CD4-positive, alpha-beta T cell treated with Interferon alpha-2 for 1 hour (primary cell): ENCODE results near the gene C1QTNF3.
A peak's percentile ranks its signal among the peaks of the same experiment; 100 is the strongest.
"Not testable (repeated sequence)": the region's sequence is repeated elsewhere in the genome, so short reads cannot be mapped to it uniquely, and the experiment has no call there.

Experiments
- DNase-seq, 2 donors: peaks; one replicate each; pipeline ENCODE4 v3.0.0-alpha.2; 2020 to 2022

Gene C1QTNF3

DNA sequence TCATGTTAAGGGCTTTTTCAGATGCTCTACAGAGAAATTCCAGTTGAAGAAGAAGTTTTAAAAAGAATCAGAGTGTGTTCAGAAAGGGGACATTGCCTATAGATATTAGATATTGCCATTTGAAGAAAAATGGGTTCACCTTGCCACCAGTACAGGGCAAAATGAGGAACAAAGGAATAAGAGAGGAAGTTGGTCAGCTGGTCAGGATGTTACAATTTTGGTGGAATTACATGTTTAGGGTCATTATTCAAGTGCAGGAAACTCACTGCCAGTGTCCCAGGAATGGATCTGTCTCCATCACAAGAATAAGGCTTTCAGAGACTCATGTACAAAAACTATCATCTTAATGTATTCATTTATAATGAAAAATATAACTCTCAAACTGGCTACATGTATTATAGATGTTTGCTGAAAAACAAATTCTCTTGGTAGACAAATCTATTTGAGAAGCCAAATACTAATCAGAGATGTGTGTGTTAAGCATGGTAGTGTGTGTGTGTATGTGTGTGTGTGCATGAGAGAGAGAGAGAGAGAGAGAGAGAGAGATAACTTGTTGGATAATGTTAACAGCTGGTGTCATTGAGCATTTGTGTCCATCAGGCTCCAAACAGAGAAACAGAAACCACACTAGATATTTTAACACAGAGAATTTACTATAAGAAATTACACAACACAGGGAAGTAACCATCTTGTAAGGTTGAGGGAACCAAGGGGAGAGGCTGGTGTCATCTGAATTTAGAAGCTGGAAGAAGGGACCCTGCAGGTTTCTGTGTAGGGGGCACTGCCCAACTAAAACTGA, 5.0 kb upstream of the C1QTNF3 start:
- no peak for DNase-seq

GRCh38 chr5:34047143-34047542, 4.1 kb upstream of the C1QTNF3 start:
- no peak for DNase-seq

DNA sequence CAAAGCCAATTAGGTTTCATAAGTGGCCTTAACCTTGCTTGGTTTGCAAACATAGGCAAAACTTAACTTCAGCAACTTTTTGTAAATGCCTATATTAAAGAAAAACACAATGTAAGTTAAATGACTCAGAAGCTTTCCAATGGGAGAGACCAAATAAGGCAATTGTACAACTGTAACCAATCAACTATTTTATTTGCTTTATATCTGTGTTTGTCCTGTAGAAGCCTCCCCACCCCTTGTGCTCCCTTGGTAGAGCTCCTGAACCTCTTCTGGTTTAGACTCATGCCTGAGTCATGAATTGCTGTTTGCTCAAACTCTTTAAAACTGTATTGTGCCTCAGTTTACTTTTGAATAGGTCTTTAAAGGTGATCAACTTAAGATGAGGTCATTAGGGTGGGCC, 3.0 kb upstream of the C1QTNF3 start:
- DNase-seq = no peak

GRCh38 chr5:34045023-34045422, 2.0 kb upstream of the C1QTNF3 start:
- peak; percentile 3 to 4 for DNase-seq

DNA sequence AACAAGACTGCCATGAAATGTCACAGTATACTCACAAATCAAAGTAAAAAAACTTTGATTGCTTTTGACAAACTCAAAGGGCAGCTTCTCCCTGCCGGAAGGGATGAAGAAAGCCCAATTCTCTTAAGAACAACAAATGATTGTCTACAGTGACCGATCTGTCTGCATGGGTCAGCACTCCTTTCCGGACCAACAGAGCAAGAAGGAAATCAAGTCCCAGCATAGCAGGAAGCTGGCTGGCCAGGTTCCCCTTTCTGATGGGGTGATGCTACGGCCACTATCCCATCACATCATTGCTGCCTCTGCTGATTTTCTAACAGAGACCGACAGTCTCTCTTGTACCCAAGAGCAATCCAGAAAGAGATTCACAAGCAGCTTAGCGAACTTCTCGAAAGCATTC, 692 bp downstream of the C1QTNF3 start:
- no peak for DNase-seq

GRCh38 chr5:34041247-34041972, 1.6 kb downstream of the C1QTNF3 start:
- DNase-seq = no peak

DNA sequence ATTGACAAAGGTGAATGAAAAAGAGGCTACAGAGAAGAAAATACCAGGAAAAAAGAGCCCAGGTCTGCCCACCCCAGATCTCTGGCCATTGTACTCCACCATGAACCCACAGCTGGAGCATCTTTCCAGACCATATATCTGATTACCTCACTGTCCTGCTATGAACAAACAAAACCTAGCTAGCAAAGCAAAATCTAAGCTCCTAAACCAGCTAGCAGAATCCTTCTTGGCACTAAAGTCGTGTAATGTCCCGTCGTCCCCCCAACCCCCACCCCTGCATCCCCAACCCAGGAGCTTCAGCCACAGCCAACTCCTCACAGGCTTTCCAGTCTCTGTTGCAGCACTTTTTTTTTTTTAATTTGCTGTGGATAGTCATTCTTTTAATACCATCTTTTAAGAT, 2.5 kb downstream of the C1QTNF3 start:
- no peak for DNase-seq

DNA sequence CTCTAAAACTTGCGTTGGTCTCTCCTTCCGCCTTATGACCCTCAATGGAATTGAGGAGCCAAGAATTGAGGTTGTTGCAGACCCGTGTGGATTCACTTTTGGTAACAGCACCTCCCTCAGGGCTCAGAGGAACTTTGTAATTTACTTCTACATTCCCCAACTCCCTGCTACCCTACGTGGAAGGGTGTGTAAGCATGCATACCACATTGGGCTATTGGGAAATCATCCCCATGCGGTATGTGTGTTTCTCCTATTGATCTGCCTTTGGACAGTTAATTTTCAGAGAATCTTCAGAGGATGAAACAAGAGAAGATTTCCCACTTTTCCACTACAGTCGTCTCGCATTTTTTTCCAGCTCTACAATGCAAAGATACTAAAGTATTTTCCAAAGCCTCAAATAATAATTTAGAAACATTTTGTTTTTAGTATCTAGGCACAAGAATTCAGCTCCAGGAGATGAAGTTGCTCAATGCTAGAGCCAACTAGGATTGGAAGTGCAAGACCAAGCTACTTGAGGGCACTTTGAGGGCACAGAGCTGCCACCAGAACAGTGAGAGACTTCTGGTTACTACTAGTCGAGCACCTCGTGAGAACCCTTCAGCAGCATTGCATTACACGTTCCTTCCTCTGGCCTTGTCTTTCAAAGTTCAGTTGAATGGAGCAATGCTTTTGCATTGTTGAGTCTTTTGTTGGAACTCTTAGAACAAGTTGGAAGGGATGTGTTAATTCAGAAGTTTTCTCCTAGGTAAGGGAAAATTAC, 3.4 kb downstream of the C1QTNF3 start:
- DNase-seq = no peak

DNA sequence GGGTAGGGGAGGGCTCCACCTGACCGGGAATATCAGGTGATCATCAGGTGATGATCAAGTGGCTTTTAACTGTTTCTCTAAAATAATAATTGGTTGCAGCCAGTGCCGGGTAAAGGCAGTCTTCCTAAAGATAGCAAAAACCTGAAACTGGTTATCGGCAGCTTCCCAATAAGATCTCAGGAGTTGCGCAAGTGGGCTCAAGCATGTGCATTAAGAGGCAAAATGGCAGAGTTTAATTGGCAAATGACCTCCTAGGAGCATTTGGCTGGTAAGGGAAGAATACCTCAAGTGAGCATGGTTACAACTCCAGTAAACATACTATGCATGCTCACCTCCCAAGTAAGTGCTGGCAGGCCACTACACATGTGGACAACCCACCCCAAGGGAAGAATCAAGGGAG, 4.2 kb downstream of the C1QTNF3 start:
- no peak for DNase-seq

DNA sequence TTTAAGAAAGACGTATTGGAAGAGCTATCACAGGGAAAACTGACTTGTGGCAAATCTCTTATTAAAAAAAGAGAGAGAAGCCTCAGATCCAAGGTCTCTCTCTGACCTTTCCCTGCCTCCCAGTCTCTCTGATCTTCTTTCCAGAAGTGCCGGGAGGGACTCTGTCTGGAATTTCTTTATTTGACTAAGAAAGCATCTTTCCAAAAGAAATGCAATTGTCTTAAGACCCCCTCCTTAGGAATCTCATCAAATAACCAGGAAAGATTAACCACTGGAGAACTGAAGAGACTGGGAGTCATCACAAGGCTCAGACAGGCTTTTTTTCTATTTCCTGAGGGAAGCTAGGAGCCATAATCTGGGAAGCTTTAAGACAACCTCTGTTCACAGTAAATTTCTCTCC, 4.6 kb downstream of the C1QTNF3 start:
- no peak for DNase-seq

DNA sequence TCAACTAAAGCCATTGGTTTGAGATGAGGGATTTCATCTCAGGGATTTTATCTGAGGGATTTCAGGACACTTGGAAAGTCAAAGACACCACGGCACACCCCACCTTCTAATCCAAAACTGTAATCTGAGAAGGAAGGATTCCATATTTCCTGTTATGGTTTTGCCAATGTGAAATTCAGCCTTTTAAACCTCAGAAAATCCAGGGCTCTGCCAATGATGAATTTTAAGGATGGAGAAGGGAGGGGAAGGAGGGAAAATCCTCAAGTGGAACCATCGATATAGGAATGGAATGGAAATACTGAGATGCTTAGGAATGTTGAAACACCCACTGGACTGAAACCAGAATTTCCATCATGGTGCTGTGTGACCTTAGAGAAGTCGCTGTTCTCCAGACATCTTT, 5.3 kb downstream of the C1QTNF3 start:
- DNase-seq = no peak

DNA sequence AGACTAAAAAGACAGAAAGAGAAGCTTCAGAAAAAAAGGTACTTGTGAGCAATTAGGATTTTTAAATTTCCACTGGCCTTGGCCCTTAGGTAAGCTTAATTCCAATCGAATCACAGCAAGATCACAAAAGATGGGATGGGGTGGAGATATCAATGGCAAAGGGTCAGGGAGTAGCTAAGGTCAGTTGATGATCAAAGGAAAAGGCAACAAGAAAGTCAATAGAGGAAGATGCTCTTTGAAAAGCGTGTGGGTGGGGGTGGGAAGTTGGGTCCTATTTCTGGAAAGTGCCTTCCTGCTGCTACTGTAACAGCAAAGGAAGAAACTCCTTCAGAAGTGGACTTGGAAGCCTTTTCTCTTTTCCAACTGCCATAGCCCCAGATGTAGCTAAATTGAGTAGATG, 7.3 kb downstream of the C1QTNF3 start:
- no peak for DNase-seq

DNA sequence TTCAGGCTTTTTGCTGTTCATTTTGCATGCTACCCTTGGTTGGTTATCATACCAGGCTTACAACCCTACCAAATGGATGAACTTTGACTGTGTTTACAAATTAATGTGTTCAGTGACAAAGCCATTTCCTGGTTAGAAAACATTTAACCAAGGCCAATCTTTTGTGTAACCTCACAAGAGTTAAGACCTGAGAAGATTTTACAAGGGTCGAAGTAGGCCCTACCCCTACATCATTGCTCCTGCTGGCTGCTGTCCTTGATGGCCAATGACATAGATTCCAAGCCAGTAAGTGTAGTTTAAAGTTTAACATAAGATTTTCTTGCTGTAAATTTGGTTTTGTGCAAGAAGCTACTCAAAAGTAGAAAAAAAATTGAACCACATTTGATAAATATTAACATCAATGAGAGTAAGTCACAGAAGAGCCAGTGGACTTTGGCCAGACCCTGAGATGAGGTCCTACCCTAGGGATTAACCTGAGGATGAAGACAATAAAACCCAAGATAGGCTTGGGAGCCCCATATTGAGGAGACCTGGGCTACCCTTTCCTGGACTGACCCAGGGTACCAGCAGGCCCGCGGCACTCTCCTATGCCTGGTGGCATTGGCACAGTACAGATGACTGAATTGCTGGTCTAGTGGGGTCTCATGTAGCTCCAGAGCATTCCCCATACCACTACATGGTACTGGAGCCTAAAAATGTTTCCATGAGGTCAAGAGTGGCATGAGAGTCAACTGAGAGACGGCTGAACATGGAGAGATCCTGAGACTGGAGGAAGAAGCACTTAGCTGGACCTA, 8.3 kb downstream of the C1QTNF3 start:
- no peak for DNase-seq

DNA sequence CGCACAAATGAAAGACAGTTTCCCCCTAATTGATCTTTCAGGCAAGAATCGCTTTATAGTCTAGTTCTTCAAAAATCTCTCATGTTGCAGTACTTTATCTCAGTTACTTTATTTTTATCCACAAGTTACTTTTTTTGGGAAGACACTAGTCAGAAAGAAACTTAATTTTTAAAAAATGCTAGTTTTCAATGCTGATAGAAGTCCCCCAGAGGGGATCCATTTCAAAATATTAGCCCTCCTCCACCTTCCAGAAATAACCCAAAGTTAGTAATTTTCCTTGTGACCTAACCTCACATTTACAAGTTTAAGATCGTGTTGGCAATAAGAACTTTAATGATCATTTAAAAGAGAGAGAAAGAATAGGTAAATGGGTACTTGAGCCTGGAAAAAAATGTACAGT, 11.0 kb downstream of the C1QTNF3 start:
- DNase-seq = no peak

GRCh38 chr5:34031117-34031516, 11.9 kb downstream of the C1QTNF3 start:
- no peak for DNase-seq

DNA sequence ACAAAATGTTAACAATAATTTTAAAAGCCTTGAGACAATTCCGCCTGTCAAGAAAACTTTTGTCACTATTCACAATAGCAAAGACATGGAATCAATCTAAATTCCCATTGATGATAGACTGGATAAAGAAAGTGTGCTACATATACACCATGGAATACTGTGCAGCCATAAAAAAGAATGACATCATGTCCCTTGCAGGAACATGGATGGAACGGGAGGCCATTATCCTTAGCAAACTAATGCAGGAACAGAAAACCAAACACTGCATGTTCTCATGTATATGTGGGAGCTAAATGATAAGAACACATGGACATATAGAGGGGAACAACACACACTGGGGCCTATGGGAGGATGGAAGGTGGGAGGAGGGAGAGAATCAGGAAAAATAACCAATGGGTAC, 12.4 kb downstream of the C1QTNF3 start:
- not testable (repeated sequence) for DNase-seq

- DNase-seq = no peak
Observed at GRCh38 chr5:34030048-34030447, 13.0 kb downstream of the C1QTNF3 start.

DNA sequence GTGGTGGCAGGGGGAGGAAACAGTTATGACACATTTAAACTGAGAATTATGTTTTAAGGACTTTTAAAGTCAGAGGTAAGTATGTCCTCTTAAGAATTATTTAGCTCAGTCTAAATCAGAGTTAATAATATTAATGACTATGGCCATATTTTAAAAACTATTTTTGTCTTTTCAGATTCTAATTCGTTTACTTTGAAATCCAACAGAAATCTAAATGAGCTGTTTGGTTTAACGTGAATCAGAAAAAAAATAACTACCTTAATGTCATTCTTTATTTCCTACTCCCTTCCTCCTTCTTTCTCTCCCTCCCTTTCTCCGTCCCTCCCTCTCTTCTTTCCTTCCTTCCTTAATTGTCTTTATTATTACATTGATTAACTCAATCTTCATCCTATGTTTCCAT, 14.7 kb downstream of the C1QTNF3 start:
- DNase-seq = no peak

GRCh38 chr5:34026089-34026761, 16.8 kb downstream of the C1QTNF3 start:
- DNase-seq = no peak

GRCh38 chr5:34022121-34022705, 20.8 kb downstream of the C1QTNF3 start:
- peak in 1 of 2 donors; percentile 11 for DNase-seq

GRCh38 chr5:34021334-34021733, 21.7 kb downstream of the C1QTNF3 start:
- no peak for DNase-seq

GRCh38 chr5:34020726-34021125, 22.3 kb downstream of the C1QTNF3 start:
- DNase-seq = no peak
